ENCODE data around the gene RAB6C.
A peak's percentile ranks its signal among the peaks of the same experiment; 100 is the strongest.
"Not testable (repeated sequence)": the region's sequence is repeated elsewhere in the genome, so short reads cannot be mapped to it uniquely, and the experiment has no call there.

The RAB6C gene

DNA sequence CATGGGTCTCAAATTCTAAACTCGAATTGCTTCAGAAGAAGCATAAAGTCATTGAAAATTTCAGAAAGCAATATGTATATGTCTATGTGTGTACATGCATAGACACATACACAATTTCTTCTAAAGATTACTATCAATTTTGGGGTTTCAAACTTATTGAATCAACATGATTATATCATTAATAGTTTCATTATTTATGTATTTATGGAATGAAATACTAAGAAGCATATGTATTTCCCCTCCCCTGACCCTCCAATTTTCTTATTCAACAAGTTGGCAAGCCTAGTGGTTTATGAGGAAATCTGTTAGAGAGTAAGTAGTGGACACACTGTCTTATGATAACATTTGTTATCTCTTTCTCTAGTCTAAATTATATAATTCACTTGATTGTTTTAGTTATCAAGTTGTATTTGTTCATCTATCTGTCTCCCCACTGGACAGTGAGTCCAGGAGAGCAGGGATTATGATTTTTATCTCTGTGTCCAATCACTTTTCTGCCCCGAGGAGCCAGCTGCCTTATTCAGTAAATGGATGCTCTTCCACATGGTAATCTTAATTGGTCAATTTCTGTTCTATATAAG, 17.3 kb downstream of the RAB6C start:
- not testable (repeated sequence) for DNase-seq (ENCODE audit: low spot score)

GRCh38 chr2:129998771-129999170, 19.3 kb downstream of the RAB6C start:
- not testable (repeated sequence) for DNase-seq (ENCODE audit: low spot score)

GRCh38 chr2:130005862-130006261, 26.4 kb downstream of the RAB6C start:
- DNase-seq (ENCODE audit: low spot score): not testable (repeated sequence)

DNA sequence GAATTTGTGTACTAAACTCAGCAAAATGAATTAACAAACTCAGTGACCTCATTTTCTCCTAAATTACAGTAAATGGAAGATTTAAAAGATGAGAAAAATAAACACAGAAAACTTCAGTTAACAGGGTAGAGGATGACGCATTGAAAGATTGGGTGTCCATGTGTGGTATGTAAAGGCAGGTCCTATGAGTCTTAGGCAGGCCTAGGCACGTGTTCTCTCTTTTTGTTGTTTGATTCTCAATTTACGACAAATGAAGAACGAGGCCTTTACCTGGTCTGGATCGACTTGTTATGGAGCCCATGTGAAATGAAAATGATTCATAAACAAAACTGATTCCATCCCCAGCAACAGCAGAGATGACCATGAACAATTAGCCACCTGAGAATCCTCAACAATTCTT, 37.2 kb downstream of the RAB6C start:
- not testable (repeated sequence) for DNase-seq (ENCODE audit: low spot score)

- no peak for DNase-seq (ENCODE audit: low spot score)
These were observed 39.9 kb downstream of the RAB6C start for GRCh38 chr2:130019402-130019801.

GRCh38 chr2:130020069-130020468, 40.6 kb downstream of the RAB6C start:
- not testable (repeated sequence) for DNase-seq (ENCODE audit: low spot score)

GRCh38 chr2:130025931-130026330, 46.5 kb downstream of the RAB6C start:
- peak; percentile 0 for DNase-seq (ENCODE audit: low spot score)

All from cerebellar cortex (tissue), 1 donor.